ENCODE data around the gene NELL2.

Gene NELL2

DNA sequence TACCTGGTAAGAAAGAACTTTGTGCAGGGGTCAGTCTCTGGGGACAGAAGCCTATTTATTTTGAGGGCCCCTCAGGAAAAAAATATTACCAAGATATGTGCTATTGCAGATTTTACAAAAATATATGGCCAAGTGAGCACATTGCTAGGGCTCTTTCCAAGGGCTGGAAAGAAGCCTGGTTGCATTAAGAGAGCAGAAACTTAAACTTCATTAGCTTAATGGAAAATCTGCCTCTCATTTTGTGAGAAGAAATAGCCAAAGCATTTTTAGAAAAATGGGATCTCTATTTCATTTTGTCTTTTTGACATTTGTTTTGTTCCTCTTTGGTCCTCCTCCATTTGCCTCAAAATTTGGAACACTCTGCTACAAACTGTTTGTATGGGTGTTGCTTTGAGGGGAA lies 283.5 kb downstream of the NELL2 start:
- DNase-seq: no peak

DNA sequence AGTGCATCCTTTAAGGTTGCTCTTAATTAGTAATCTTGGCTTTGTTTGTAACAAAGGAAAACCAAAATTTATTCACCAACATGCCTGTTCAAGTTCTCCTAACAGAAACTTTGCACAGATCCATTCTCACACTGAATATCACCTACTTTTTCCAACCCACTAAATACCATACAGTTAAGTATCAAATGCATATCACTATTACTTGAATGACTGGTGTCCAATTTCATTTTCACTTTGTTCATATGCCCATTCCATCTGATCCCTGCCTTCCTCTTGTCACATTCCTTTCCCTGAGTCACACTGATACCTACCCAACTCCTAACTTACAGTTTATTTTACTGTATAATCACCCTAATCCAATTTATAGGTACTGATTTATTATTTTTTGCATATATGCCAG lies 286.4 kb downstream of the NELL2 start:
- DNase-seq: no peak

DNA sequence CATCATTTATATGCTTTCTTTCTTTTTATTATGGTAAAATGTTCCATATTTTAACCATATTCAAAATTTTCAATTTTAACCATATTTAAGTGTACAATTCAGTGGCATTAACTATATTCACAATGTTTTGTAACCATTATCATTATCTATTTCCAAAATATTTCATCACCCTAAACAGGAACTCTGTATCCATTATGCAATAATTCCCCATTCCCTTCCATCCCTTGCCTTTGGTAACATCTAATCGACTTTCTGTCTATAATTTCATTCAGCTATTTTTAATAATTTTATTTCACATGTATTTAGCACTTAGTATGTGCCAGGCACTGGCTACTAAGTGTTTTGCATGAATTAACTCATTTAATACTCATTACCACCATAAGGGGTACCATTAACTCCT lies 287.5 kb downstream of the NELL2 start:
- no peak for DNase-seq

DNA sequence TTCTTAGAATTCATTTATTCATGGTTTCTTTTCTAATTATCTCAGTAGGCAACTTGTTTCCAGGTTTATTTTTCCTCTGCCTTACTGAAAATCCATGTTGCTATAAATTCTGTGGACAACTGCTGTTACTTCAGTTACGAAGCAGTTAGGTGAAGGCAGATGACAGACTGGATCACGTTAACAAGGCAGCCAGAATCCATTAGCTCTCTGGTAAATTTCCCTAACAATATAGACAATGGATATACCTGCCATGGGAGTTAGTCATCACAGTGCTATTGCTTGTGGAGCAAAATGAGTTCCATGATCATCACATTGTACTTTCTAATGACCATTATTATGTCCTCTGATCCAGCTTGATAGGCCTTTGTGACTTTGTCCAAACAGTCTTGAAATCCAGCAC lies 291.5 kb downstream of the NELL2 start:
- no peak for DNase-seq

DNA sequence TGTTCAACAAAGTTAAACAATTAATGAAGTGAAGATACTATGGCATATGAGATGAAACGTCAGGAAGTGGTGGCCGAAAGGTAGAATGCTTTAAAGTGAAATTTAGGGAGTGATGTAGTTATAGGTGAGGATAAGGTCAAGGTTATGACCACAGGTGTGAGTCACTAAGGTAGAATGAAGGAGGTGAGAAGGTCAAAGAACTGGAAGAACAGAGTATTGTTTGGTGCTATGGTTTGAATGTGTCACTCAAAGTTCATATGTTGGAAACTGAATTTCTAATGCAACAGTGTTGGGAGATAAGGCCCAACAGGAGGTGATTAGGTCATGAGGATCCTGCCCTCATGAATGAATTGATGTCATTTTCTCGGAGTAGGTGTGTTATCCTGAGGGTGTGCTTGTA lies 293.6 kb downstream of the NELL2 start:
- no peak for DNase-seq

DNA sequence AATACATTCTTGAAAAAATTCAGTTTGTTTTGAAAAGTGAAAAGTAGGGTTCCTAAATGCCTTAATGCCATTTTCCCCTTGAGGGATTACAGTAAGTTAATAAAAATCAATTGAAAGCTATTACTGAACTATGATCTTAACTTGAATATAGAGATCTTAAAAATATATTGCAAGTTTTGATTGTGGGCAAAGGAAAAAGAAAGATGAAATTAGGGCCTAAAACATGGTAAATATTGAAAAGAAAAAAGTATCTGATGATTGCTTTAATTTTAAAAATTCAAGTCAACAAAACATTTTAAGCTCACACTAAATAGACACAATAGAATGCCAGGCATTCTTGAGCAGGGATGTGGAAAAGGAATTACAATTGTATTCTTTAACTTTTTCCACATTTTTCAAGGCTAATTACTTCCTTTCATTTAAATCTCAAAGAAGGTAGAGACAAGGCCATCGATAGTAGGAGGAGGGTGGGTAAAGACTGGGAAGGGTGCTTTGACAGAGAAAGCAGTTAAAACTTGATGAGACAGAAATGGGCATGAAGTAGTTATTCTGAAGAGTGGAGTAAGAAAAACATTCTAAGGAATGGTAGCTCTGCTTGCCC lies 294.4 kb downstream of the NELL2 start:
- DNase-seq: no peak

DNA sequence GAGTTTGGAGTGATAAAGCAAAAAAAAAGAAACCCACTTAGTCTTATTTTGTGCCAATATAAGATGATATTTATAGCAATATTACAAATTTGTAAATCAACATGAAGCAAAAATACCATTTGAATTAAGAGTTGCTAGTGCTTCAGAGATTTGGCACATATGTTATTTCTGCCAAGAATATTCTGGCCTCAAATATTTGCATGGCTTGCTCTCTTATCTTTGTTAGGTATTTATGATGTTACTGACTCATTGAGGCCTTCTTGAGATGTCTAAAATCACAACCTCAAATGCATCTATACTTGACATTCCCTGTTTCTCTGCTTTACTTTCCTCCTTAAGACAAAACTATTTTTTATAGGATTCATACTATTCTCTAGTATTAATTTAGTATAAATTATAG lies 301.5 kb downstream of the NELL2 start:
- no peak for DNase-seq

DNA sequence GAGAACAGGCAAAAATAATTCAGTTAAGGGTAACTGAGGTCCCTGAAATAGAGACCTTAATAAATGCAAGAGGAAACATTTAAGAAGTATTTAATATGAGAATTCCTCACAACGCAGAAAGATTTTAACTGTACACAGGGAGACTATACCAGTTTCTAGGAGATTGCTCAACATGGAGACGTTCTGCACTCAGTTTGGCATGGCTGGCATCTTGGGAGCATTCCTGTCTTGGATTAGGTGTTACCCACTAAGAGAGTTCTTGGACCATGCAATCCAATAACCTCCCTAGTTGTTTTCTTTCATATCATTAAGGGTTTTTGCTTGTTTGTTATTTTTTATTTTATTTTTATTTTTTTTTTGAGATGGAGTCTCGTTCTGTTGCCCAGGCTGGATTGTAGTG lies 302.4 kb downstream of the NELL2 start:
- DNase-seq: no peak

DNA sequence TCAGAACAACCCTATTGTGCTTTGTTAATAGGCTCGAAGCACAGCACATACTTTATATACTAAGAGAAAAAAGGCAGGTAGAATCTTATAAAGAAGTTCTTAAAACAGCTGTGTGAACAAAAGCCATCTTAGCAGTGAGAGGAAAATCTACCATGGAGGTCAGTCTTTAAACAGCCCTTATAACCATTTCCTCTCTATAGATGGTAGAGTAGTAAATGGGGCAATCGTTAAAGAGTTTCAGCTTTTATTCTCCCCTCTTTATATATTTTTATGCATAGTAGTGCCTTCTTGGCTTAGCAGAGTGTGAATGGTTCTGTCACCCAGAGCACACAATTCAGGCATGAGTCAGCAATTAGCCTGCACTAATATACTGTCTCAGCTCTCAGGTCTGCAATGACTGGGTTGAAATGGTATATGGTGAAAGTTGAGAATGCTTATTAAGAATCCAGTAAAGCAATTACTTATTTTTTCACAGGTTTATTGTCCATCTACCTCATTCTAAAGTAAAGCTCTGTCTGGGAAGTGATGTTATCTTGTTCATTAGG lies 305.0 kb downstream of the NELL2 start:
- no peak for DNase-seq

DNA sequence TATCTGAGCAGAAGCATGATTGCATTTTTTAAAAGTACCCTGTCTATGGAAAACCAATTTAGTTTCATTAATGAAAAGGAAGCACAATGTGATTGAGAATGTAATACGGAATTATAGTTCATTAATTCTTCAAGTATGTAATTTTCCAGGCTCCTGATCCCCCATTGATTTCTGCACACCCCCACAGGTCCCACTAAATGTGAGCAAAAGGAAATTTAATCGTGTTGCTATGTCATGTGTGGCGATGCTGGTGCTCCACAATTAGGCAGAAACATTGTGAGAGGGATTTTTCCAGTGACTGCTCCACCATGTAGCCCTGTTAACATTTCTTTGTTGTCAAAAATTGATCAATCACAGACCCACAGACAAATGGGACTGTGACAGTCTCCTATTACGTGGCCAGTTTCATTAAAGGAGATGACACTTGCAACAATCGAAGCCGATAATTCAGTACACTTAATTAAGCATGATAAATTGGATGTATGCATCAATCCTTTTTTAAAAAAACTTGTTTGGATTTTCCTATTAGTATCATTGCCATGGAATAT lies 306.0 kb downstream of the NELL2 start:
- DNase-seq: no peak

DNA sequence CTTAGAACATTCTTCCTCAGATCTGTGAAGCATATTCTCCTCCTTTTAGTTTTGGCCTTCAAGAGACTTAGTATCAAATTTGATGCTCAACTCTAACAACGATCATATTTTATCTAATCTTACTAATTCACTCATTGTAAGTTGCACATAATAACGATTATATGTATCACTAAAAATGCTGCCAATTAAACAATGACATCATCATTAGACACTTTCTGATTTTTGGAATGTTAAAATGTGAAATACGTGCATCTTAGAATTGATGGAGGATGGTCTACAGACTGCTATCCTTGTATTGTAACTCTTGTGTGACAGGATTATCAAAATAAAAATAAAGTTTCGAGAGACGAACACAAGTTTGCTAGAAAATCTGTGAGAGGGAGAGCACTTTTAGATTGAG lies 311.0 kb downstream of the NELL2 start:
- no peak for DNase-seq

DNA sequence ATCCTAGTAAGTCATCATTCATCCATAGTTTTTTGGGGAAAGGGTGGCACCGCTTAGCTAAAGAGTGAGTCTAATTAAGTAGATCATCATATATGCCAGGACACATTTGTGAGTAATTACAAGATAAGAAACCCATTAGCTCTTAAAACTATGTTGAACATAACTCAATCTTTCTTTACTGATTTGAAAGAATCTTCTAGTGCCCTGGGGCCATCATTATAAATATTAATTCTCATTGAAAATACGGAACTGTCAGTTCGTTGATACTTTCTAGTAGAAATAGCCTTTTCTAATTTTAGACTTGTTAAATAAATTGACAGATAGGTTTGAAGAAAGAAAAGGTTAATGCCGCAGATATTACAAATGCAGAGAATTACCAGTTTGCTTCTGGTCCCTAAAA lies 312.6 kb downstream of the NELL2 start:
- DNase-seq: no peak

DNA sequence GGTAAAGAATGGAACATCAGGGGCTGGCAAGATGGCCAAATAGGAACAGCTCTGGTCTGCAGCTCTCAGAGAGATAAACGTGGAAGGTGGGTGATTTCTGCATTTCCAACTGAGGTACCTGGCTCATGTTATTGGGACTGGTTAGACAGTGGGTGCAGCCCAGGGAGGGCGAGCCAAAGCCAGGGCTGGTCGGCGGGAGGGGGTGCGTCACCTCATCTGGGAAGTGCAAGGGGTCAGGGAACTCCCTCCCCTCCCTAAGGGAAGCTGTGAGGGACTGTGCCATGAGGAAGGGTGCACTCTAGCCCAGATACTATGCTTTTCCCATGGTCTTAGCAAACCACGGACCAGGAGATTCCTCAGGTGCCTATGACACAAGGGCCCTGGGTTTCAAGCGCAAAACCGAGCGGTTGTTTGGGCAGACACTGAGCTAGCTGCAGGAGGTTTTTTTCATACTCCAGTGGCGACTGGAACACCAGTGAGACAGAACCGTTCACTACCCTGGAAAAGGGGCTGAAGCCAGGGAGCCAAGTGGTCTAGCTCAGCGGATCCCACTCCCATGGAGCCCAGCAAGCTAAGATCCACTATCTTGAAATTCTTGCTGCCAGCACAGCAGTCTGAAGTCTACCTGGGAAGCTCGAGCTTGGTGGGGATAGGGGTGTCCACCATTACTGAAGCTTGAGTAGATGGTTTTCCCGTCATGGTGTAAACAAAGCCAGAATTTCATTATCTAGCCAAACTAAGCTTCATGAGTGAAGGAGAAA lies 317.6 kb downstream of the NELL2 start:
- DNase-seq: no peak

DNA sequence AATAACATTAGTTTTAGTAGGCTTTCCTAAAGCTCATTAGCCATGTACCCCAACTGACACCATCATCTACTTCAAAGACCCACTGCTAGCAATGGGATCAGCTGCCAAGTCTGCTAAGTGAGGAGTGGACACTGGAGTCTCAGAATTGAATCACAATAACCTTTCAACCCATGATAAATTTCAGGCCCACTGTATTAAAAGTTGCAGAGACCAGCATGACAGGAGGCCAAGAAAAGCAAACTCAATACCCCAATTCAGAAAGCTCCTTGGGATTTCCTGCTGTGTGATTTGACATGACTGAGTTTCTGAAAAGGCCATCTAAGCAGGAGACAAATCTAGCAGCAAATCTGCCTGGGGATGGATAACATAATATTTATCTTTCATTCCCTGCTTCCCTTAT lies 320.7 kb downstream of the NELL2 start:
- no peak for DNase-seq

DNA sequence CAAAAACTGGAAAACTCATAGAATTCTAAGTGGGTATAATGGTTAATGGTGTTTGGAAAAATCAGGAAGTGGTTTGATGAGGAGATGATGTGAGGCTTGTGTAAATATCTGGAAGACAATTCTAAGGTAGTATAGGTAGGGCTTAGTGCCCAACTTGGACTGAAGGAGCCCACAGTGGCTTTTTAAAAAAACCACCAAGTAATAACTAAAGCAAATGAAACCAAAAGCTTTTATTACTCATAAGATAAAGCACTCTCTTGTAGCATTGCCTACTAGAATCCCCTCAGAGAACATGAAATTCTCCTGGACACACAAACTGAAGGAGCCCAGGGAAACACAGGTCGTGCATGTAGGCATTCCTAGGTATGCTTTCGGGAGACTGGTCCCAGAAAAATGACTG lies 324.5 kb downstream of the NELL2 start:
- no peak for DNase-seq

DNA sequence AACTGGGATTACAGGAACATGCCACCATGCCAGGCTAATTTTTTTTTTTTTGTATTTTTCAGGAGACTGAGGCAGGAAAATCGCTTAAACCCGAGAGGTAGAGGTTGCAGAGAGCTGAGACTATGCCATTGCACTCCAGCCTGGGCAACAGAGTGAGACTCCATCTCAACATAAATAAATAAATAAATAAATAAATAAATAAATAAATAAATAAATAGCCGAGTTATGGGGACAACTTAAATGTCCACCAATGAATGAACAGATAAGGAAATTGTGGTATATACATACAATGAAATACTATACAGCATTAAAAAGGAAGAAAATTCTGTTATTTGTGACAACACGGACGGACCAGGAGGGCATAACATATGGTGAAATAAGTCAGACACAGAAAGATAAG lies 325.7 kb downstream of the NELL2 start:
- DNase-seq: no peak

DNA sequence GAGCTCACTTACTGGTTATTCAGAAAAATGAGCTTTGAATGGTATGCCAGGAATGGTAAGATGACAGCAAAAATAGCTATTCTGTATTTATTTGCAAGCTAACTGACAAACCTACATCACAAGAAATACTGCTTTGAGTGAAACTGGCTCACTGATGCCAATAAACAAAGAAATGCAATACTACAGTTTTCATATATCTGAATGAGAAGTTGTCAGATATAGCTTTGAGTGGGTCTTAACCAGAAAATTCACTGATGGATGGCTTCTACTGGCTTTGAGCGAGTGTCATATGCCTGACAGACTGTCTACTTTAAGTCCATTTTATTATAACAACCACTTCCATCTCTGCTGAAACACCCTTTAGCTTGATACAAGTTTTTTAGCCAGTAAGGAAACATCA lies 330.1 kb downstream of the NELL2 start:
- no peak for DNase-seq

DNA sequence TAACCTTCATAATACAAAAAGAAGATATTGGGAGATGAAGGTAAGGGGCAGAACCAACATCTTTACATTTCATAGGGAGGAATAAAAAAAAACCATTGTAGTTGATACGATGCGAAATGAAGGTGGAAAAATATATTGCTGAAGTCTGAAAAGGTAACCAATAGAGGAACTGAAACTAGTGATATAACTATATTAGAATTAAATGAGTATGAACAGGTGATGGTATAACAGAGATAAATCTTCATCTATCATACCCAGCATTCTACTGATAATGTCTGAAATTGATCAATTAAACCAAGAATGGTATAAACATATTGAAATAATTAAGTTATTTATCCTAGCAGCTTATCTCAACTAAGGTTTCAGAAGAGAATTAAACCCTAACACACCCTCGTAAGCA lies 332.1 kb downstream of the NELL2 start:
- no peak for DNase-seq

DNA sequence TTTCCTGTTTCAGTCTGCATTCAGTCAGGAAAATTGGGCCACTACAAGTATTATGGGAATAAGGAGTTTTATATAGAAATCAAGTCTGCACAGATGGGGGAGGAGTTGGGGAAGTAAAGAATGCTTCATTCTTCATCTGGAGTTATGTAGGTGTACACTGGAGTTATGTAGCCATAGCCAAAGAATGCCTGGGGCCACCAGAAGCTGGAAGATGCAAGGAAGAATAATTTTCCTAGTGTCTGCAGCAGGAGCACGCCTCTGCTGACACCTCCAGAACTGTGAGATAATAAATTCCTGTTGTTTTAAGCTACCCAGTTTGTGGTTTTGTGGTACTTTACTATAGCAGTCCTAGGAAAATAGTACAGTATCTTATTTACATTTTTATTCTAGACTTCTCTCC lies 333.4 kb downstream of the NELL2 start:
- DNase-seq: no peak

DNA sequence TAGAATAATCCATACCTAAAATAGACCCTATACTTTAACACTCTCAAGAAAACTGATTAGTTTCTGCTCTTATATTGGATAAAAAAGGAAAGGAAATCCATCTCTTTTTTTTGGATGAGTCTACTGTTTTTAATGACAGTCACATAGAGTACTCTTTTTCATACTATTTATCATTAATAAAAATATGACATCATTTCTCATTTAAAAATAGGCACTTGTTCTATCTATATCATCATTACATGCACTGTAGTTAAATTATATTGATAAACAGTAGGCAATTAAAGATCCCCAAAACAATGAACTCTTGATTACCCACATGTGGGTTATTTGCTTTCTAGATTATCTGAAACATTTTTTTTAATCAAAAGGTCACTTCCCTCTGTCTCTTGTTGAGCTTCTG lies 338.8 kb downstream of the NELL2 start:
- no peak for DNase-seq

DNA sequence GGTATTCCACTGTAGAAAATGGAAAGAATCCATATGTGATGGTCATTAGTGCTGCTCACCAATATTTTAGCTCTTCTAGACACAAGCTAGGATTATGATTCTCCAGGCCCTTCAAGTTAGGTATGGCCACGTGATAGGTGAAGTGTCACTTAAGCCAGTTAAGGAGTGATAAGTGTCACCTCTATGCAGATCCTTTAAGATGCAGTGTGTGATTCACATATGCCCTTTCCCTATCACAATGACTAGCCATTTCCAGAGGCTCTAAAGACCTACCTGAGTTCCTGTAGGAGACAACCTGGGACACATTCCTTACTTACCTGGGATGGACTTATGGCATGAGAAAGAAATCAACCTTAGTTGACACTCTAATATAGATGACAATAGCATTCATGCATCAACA lies 343.2 kb downstream of the NELL2 start:
- no peak for DNase-seq

DNA sequence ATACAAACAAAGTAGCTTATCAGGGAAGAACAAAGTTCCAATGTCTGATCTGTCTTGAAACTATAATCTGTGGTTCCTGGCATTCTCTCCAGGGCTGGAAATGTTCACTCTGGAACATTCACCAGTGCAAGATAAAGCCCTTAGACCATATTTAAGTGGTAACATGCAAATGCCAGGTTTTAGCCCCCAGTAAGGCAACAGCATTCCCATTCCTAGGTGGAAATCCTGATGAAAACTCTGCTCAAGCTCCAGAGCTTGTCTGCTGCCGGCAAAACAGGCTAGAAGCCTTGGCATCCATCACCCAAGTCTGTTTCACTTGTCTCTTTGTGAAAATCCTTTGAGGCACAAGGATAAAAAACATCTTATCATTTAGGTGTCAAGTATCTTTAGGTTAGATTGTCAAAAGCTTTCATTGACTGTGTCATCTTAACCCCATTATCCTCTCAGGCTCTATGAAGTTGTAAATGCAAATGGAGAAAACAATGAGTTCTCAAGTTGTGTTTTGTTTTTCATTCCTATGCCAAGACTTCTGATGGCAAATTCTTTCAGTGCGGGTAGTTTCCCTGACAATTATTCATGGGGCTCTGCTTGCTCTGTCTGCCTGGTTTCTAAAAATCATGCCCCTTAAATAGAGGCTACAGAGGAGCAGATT lies 344.7 kb downstream of the NELL2 start:
- DNase-seq: no peak

DNA sequence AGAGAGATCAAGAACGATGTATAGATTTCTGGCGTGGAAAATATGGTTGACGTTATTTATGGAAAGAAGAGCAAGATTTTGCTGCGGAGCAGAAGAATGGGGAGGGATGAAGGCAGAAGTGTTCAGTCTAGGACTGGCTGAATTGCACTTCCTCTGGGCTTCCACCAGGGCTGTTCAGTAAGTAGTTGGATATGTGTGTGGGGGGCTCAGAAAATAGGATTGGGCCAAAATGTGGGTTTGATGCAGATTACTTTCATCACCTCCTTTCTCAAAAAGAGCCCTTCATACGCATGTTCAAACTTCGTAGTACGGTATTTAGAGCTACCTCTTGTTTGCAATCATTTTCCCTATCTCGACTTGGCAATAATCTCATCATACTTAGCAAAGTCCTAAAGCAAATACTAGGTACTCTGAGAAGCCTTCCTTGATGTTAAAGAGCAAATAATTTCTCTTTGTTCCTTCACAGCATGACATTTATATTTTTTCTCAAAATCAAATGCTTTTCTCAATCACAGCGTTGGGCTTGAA lies 349.4 kb downstream of the NELL2 start:
- DNase-seq: no peak
